Non-pigmented ciliary epithelial cell (primary cell): Measurements from ENCODE around the gene SNRPA1.
"Not testable (repeated sequence)": the region's sequence is repeated elsewhere in the genome, so short reads cannot be mapped to it uniquely, and the experiment has no call there.

ENCODE experiments used
- DNase-seq: peaks from one replicate; pipeline ENCODE4 v3.0.0-alpha.2; 2010; ENCODE audit warnings: low read depth

The SNRPA1 gene

DNA sequence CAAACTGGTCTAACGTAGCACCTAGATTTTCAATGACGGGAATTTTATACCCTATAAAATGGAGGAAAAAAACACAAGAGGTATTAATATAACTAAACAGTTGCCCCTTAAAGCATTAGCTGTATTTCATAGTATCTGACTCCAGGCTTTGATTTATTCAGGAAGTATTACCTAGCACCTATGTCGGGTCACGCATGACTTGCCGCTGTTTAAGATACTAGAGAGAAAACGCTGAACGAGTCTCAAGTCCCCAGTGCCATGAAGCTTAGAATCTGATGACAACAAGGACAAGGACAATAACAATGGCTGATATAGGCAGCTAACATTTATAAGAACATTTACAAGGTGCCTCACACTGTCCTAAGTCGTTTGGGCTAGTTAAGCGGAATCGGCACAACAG lies 1.9 kb downstream of the SNRPA1 start:
- no peak for DNase-seq

DNA sequence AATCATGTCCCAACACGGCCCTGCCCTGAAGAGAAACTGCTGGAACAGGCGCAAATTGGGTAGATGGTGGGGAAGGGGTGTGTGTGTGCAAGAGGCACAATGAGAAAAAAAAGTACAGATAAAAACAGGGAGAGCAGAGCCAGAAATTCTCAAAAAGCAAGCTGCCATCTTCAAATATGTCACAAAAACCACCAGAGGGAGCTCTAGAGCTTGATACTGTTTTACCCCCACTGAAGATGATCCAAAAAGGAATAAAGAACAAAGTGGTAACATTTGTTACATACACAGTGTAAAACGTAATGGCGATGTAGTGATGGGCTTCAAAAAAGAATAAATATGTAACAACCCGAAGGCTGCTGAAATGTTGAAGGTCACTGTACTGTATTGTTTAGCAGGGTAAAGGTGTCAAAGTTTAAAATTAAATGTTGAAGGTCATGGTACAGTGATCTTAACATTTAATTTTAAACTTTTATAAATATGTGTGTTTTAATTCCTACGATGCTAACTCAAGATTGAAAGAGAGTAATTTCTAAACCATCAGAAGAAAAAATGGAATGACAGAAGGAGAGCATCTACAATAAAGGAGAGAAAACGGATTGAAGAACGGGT lies 6.0 kb downstream of the SNRPA1 start:
- DNase-seq, result no peak

DNA sequence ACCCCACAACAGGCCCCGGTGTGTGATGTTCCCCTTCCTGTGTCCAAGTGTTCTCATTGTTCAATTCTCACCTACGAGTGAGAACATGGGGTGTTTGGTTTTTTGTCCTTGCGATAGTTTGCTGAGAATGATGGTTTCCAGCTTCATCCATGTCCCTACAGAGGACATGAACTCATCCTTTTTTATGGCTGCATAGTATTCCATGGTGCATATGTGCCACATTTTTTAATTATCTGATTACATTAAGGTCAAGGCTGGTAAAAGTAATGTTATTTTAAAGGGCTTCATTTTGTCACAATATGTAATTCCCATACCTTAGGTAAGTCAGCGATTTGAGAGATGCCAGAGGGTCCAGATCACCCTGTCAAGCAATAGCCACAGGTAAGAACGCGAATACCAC lies 7.7 kb downstream of the SNRPA1 start:
- not testable (repeated sequence) for DNase-seq

DNA sequence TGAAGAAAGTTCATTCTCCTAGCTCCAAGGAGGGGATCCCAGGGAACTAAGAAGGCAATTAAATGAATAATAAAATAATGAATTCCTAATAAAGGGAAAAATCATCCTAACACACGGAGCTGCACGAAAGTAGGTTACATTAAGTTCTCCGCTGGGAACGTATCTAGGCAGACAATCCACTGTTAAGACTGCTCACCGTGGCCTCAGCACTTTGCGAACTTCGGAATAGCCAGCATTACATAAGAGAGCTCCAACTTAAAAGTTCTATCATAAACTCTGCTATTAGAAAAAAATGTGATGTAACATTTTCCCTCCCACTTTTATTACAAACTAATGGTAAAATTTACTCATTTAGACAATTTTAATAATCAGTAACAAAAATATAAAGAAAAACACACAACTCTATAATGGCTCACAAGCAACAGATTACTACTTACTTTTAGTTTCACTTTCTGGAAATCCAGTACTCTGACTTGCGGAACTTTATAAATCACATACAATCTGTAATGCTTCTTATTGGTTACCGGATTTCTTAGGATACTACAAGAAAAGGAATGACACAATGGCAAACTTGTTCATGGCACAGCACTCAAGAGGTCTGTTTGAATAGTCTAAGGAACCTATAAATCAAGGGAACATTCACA lies 8.5 kb downstream of the SNRPA1 start:
- no peak for DNase-seq

DNA sequence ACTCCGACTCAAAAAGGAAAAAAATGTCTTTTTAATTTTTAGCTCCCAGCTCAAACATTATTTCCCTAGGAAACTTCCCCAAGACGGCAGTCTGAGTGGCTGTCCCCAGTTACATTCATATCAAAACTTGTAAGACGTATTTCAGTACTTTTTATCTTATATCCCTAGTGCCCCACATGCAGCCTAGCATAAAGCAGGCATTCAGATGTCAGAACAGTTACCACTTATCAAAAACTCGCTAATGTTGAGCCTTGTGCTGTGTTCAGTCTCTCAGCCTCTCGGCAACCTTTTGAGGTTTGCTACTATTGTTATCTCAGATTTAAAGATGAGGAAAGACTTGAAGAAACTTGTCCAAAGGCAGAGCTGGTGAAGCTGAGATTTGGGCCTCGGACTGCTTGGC lies 11.1 kb downstream of the SNRPA1 start:
- no peak for DNase-seq

DNA sequence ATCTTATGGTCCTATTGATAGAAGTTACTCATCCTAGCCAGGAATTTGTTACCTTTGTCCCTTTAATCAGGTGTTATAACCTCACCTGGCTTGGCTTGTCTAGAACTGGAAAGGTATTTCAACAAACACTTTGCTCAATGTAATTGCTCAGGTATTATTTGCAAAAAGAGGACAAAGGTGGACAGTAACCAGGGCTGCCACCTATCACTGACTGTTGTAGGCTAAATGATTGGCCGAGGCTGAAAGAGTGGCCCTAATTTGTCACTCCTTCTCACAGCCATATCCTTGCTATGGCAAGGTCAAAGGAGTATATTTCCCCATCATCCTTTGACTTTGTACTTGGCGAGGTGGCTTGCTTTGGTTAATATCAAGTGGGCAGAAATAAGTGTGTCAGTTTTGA lies 15.0 kb downstream of the SNRPA1 start:
- no peak for DNase-seq

DNA sequence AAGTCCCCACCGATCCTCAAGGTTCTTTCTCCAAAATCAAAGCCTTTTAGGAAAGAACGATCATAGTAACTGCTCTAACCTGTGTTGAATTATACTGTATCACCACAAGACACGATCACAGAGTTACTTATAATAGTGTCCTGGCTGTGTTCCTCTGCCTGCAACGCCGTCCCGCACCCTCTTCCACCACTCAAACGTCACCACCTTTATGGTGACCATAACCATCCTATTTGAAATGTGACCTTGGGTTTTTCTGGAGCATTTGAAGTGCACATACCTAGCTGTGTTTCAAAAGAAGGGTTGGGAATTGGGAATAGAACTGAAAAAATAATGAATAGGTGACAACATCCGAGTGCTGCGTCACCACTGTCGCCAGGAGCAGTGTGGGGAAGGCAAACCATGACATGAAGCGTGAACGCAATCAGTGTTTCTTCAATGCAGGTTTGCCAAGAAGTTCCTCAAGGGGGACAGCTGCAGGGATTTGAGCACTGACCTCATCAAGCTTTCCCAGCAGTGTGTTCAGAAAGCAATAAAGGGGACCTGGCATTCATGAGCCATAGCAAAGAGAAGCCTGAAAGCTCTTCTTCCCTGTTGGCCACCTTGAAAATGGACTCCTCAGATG lies 17.0 kb downstream of the SNRPA1 start:
- DNase-seq, result no peak

DNA sequence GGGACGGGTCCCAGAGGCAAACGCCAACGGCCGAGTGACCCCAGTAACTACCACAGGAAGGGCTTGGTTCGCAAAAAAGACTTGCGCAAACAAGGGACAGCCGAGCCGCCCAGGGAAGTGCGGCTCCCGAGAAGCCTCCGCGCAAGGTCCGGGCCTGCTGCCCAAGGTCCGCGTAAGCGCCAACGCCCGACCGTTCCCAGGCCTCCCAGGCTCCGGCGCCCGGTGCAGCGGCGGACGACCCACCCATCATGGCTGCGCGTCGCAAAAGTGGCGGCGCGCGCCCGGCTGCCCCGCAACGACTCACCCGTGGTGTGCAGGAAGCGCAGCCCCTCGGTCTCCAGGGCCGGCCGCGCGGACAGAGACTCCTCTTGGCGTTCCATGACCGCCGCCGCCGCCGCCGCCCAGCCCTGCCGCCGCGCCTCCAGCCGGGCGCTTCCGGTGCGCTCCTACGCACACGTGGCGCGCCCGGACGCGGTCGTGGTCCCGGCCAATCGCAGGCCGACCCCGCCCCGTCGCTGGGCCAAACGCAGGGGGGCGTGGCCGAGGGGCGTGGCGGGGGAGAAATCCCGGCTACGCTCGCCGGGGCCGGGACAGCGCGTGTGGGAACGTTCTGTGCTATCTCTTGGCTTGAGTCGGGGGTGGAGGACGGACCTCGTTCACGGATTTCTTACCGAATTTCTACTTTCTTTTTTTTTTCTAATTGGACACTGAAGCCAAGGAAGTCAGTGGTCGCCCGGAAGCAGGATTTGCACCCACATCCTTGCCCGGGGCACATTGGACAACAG lies 17.8 kb downstream of the SNRPA1 start, which contains the start of gene SELENOS:
SELENOS (minus strand) TSS at position 448 of the 785 bp plus-strand sequence; CDS start at position 380, 68 bp downstream.
- DNase-seq, result no peak

DNA sequence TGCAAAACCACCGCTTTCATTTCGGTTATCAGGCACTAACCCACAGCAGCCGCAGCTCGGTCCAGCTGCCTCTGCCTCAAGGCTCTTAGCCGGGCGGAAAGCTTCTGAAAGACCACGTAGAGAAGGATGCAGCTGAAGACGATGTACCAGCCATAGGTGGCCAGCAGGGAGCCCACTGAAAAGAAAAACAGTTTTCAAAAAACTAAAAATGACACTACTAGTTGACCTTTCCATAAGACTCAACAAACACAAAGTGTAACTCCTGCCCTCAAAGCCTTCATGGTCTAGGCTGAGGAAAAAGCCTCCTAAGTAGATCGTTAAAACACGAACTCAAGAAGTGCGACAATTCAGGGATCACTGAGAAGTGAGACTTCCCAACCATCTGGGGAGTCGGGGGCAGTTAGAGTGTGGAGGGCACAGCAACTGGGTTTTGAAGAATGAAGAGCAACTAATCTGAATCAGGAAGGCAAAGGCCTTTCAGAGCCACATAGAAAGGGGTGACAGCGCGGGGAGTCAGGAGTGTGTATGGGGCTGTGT lies 18.5 kb downstream of the SNRPA1 start:
- no peak for DNase-seq

DNA sequence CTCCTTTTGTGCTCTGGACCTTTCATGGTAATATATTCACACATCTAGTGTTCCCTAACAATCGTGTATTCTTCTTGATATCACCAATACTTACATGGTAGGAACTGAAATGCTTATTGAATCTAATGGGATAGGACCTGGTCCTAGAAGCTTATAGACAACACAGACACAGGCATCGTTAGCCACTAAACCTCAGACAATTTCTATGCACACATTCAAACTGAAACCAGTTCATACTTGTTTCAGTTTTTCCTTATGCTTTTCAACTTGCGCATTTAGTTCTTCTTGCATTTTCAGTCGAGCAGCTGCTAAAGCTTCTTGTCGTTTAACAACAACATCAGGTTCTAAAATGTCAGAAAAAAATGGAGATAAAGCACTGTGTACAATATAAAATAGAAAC lies 20.0 kb downstream of the SNRPA1 start:
- DNase-seq, result no peak

DNA sequence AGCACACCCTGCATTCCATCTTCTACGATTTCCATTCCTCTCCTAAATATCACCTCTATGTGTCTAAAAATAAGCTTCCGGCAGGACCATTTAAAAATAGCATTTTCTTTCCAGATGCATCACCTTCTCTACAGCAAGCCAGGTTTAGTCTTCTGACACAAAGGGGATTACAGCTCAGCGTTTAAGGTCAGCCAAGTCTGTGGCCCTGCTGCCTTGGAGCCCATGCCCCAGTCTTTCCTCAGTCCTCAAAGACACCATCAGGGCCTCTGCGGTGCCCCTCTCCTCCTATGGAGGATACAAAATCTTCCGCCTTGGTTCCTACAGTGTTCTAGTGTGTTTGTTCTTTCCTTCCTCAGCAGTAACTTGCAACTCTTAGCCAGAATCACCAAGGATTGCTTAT lies 21.5 kb downstream of the SNRPA1 start:
- DNase-seq, result no peak

DNA sequence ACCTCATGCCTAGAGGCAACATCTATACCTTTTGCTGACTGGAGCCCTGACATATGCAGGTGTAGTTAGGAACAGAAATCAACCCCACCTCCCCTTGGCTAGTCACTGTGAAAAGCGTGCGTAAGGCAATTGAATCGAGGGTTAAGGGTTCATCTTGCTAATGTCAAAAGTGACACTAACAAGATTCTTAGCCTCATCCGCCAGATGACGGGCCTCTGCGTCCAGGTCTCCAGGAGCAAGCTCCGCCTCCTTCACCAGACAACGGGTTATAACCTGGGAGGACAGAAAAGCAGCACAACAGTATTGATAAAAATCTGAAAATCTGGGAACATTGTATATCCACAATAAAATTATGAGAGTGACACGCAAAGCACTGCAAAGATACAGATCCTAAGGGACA lies 22.5 kb downstream of the SNRPA1 start:
- no peak for DNase-seq

DNA sequence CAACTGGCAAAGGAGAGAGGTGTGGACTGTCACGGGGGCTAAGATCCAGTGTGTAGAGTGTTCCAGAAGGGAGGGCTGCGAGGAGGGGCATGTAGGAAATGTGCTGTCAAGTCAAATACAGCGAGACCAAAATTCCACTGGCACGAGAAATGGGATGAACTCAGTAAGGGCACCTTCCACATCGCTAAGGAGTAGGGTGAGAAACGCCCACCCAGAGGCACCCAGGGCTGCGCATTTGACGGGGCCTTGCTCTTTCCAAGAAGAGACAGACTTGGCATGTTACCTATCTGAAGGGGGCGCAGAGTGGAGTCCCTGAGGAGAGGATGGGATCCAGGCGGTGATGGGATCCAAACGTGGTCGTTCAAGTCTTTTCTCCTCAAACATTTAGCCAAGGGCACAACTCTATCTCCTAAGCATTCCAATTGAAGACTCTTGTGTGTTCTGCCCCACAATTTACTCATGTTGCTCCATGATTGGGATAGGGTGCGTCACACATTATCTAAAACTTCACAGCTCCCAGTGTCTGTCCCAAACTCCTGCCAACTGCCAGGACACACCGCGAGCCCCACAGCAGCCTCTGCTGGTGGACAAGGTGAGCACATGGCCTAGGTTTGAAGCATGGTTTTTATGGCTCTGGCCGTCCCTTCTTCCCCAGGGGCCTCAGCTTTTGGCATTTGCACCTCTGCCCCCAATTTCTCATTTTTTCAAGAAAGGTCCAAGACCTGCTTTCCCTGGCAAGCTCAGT lies 25.4 kb downstream of the SNRPA1 start:
- no peak for DNase-seq

DNA sequence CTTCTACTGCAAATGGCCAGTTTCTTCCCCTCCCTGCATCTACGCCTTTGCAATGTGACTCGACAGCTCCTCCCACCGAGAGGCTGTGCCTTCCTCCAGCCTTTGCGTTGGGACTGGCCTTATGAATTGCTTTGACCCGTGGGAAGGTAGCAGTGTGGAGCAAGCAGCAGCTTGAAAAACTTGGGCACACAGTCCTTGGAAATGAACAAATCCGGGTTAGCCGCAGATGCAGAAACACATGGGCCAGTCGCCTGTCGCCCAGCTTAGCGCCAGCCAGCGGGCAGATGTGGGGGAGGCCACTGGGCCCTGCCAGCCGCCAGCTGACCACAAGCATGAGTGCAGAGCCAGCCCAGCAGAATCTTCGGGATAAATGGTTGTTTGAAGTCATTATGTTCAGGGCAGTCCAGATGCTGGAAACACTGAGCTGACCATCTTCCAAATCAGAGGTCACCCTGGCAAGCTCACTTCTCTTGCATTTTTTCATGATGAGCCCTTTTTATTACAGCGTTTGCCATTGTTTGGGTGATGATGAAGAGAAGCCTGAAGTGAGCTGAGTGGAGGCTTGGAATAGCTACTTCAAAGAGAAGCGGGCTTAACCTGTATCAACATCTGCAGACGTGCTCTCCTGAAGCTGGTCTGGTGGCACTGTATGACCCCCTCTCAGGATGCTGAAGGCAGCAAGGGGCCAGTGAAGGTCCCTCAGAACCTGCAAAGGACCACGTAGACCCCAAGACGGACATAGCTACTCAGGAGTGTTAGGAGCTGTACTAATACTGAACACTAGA lies 27.5 kb downstream of the SNRPA1 start:
- no peak for DNase-seq

DNA sequence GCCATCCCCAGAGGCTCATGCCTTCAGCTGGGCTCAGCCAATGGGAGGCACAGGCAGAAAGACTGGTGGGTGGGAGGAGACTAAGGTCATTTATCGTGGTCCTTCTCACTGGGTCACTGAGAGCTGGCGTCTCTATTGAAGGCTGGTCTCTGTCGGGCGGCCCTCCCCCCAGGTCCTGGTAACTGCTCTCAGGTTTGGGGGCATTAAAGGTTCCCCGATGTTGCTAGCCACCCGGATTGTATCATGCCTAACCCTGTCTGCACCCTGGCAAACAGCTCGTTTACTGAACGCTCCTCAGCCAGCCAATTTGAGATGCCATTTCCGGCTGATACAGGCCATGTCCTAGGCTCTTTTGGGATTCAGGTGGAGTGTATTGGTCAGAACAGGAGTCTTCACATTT lies 28.3 kb downstream of the SNRPA1 start:
- DNase-seq, result no peak

DNA sequence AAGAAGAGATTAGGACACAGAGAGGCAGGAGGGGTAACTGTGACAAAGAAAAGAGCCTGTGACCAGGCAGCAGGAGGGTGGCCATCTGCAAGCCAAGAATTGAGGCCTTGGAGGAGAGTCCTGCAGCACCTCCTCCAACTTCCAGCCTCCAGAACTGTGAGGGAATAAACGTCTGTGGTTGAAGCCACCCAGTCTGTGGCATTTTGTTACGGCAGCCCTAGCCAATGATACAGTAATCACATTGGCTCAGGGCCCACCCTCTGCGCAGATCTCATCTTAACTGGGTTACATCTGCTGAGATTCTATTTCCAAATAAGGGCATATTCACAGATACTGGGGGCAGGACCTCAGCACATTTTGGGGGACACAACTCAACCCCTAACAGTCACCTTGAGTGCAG lies 29.0 kb downstream of the SNRPA1 start:
- DNase-seq, result no peak

DNA sequence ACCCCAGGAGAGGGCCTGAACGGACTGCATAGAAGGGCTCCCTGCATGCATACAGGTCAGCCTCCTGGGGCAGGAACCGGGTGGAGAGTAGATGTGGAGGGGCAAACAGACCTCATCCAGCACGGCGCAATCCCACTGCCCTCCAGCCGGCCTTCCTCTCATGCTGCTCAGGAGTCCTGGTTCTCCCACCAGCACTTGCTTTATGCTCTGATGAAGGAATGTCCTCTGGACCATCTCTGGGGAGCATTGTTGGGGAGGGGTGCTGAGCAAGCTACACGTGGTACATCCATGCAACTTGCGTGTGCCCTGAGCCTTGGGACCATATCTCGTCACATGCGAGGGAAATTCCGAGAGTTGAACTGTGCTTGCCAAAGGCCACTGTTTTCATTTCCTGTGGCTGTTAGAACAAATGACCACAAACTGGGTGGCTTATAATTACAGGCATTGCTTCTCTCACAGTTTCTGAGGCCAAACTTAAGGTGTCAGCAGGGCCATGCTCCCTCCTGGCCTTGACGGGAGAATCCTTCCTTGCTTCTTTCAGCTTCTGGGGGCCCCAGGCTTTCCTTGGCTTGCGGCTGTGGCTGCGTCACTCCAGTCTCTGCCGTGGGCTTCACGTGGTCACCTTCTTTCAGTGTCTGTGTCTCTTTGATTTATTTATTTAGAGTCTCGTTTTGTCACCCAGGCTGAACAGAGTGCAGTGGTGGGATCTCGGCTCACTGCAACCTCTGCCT lies 30.0 kb downstream of the SNRPA1 start:
- DNase-seq, result no peak

DNA sequence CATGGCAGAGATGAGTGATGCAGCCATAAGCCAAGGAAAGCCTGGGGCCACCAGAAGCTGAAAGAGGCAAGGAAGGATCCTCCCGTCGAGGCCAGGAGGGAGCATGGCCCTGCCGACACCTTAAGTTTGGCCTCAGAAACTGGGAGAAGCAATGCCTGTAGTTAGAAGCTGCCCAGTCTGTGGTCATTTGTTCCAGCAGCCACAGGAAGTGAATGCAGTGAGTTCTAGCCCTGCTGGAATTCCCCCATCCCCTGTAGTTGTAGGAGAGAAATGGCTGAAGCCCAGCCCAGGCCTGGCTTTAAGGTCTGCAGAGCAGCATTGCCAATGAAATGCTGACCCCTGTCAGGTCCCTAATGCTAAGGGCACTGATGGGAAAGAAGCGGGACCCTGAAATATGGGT lies 31.0 kb downstream of the SNRPA1 start:
- DNase-seq, result no peak

DNA sequence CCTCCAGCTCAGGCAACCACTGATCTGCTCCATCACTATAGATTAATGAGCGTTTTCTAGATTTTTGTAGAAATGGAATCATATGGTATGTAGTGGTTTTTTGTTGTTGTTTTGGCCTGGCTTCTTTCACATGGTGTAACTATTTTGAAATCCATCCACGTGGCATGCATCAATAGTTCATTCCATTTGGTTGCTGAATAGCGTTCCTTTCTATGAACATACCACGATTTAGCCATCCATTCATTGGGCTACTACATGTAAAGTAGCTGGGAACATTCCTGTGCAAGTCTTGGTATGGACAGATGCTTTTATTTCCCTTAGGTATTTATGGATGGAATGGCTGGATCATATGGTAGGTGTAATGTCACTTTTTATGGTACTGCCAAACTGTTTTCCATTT lies 32.5 kb downstream of the SNRPA1 start:
- DNase-seq, result no peak
